DND-41 (cell line): ENCODE results near the gene TMEM185B.

ENCODE experiments used
- EZH2 ChIP-seq: IDR thresholded peaks from 3 replicates; pipeline ENCODE4 v1.6.1; 2012; ENCODE audit warnings: borderline replicate concordance, low read depth, mild to moderate bottlenecking, moderate library complexity, low read length, inconsistent platforms; ENCODE audit not compliant: severe bottlenecking
- TF ChIP-seq, protein P1 (sequence below): IDR thresholded peaks from 2 replicates; pipeline ENCODE4 v1.5.1; 2012; ENCODE audit warnings: borderline replicate concordance, low read length, moderate library complexity, mild to moderate bottlenecking; ENCODE audit not compliant: poor library complexity, severe bottlenecking; ENCODE audit errors: extremely low read depth

DNA sequence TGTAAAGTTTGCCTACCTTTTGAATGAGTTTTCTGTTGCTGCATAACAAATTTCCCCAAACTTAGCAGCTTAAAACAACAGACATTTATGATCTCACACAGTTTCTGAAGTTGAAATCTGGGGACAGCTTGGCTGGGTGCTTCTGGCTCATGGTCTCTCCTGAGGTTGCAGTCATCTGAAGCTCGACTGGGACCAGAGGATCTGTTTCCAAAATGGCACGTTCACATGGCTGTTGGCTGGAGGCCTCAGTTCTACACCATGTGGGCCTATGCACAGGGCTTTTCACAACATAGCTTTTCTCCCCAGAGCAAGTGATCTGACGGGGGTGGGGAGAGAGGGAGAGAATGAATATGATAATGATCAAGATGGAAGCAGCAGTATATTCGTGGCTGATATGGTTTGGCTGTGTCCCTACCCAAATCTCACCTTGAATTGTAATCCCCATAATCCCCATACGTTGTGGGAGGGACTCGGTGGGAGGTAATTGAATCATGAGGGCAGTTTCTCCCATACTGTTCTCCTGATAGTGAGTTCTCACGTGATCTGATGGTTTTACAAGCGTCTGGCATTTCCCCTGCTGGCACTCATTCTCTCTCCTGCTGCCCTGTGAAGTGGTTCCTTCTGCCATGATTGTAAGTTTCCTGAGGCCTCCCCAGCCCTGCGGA lies 32.9 kb upstream of the TMEM185B start:
- TF ChIP-seq, protein P1, sequence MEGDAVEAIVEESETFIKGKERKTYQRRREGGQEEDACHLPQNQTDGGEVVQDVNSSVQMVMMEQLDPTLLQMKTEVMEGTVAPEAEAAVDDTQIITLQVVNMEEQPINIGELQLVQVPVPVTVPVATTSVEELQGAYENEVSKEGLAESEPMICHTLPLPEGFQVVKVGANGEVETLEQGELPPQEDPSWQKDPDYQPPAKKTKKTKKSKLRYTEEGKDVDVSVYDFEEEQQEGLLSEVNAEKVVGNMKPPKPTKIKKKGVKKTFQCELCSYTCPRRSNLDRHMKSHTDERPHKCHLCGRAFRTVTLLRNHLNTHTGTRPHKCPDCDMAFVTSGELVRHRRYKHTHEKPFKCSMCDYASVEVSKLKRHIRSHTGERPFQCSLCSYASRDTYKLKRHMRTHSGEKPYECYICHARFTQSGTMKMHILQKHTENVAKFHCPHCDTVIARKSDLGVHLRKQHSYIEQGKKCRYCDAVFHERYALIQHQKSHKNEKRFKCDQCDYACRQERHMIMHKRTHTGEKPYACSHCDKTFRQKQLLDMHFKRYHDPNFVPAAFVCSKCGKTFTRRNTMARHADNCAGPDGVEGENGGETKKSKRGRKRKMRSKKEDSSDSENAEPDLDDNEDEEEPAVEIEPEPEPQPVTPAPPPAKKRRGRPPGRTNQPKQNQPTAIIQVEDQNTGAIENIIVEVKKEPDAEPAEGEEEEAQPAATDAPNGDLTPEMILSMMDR: no peak
- TF ChIP-seq EZH2: no peak
